GM12874 (cell line): ENCODE results near the gene TOB1.

Experiments
- CTCF ChIP-seq: IDR thresholded peaks from 2 replicates; pipeline ENCODE4 v1.5.1; 2011; ENCODE audit warnings: low read depth, mild to moderate bottlenecking, control low read depth, low read length, moderate library complexity; ENCODE audit not compliant: insufficient read depth

Gene TOB1

GRCh38 chr17:50841277-50841948, 24.7 kb downstream of the TOB1 start:
- TF ChIP-seq CTCF: no peak

- TF ChIP-seq CTCF: no peak
Observed at GRCh38 chr17:50840311-50840851, 25.8 kb downstream of the TOB1 start.

GRCh38 chr17:50839591-50840310, 26.4 kb downstream of the TOB1 start:
- no peak for TF ChIP-seq CTCF

GRCh38 chr17:50837980-50838954, 27.9 kb downstream of the TOB1 start:
- TF ChIP-seq CTCF: no peak

- no peak for TF ChIP-seq CTCF
Observed at GRCh38 chr17:50837286-50837979, 28.7 kb downstream of the TOB1 start.

- TF ChIP-seq CTCF: no peak
Observed at GRCh38 chr17:50836826-50837225, 29.3 kb downstream of the TOB1 start.
